Measurements from ENCODE around the gene PCDH9.

The PCDH9 gene

DNA sequence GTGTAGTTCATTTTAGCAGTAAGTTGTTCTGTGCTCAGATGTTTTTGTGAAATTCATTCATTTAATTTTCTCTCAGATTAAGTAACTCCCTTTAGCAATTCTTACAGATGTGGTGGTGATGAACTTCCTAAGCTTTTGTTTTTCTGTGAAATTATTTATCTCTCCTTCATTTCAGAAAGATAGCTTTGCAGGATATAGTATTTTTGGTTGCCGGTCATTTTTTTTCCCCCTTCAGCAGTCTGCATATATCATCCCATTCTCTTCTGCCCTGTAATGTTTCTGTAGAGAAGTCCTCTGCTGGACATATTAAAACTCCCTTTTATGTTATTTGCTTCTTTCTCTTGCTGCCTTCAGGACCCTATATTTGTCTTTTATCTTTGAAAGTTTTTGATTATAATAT lies 470.2 kb downstream of the PCDH9 start:
- Histone ChIP-seq H3K27ac (replicated peaks) (no peak overlapping the region), H3K4me3 (replicated peaks; ENCODE audit: insufficient read depth, low read length) (no peak overlapping the region), H3K27me3 (ENCODE audit: insufficient read depth, poor library complexity, severe bottlenecking) (no peaks in the 10 kb centered on the region)
- TF ChIP-seq, protein P1, sequence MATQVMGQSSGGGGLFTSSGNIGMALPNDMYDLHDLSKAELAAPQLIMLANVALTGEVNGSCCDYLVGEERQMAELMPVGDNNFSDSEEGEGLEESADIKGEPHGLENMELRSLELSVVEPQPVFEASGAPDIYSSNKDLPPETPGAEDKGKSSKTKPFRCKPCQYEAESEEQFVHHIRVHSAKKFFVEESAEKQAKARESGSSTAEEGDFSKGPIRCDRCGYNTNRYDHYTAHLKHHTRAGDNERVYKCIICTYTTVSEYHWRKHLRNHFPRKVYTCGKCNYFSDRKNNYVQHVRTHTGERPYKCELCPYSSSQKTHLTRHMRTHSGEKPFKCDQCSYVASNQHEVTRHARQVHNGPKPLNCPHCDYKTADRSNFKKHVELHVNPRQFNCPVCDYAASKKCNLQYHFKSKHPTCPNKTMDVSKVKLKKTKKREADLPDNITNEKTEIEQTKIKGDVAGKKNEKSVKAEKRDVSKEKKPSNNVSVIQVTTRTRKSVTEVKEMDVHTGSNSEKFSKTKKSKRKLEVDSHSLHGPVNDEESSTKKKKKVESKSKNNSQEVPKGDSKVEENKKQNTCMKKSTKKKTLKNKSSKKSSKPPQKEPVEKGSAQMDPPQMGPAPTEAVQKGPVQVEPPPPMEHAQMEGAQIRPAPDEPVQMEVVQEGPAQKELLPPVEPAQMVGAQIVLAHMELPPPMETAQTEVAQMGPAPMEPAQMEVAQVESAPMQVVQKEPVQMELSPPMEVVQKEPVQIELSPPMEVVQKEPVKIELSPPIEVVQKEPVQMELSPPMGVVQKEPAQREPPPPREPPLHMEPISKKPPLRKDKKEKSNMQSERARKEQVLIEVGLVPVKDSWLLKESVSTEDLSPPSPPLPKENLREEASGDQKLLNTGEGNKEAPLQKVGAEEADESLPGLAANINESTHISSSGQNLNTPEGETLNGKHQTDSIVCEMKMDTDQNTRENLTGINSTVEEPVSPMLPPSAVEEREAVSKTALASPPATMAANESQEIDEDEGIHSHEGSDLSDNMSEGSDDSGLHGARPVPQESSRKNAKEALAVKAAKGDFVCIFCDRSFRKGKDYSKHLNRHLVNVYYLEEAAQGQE (IDR thresholded peaks at IDR 0.05; ENCODE audit: insufficient replicate concordance, low read depth): no peak
- TF ChIP-seq, protein P2, sequence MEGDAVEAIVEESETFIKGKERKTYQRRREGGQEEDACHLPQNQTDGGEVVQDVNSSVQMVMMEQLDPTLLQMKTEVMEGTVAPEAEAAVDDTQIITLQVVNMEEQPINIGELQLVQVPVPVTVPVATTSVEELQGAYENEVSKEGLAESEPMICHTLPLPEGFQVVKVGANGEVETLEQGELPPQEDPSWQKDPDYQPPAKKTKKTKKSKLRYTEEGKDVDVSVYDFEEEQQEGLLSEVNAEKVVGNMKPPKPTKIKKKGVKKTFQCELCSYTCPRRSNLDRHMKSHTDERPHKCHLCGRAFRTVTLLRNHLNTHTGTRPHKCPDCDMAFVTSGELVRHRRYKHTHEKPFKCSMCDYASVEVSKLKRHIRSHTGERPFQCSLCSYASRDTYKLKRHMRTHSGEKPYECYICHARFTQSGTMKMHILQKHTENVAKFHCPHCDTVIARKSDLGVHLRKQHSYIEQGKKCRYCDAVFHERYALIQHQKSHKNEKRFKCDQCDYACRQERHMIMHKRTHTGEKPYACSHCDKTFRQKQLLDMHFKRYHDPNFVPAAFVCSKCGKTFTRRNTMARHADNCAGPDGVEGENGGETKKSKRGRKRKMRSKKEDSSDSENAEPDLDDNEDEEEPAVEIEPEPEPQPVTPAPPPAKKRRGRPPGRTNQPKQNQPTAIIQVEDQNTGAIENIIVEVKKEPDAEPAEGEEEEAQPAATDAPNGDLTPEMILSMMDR (IDR thresholded peaks at IDR 0.05; ENCODE audit: insufficient read depth, low read length): no peak
- TF ChIP-seq GABPA (IDR thresholded peaks at IDR 0.05; ENCODE audit: low read depth): no peak
- TF ChIP-seq SPI1 (IDR thresholded peaks at IDR 0.05; ENCODE audit: borderline replicate concordance, low read depth): no peak
- no peak for TF ChIP-seq POLR2AphosphoS5 (IDR thresholded peaks at IDR 0.05; ENCODE audit: low read depth)
- DNase-seq (ENCODE audit: low read depth in 1 of 2, low spot score in 1 of 2): no peak

DNA sequence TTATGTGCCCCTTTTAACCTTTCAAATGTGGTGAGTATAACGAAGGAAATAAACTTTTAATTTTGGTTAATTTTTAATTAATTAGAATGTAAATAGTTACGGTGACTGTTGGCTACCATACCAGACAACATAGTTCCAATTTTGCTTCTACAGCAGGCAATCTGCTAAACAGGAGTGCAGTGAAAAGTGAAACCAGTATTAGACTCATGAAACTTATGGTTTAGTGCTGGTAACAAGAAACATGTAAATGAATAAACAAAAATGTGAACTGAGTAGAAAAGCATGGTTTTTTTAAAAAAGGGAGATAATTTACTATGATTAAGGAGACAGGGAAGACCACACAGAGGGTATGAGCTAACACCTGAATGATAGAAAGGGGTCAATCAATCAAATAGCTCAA lies 478.4 kb downstream of the PCDH9 start:
- no peaks in the 10 kb centered on the region for H3K27me3 ChIP-seq (ENCODE audit: insufficient read depth, poor library complexity, severe bottlenecking)
- no peak for DNase-seq (ENCODE audit: low read depth in 1 of 2, low spot score in 1 of 2)
- no peak for TF ChIP-seq SPI1 (IDR thresholded peaks at IDR 0.05; ENCODE audit: borderline replicate concordance, low read depth)
- TF ChIP-seq POLR2AphosphoS5 (IDR thresholded peaks at IDR 0.05; ENCODE audit: low read depth): no peak
- TF ChIP-seq GABPA (IDR thresholded peaks at IDR 0.05; ENCODE audit: low read depth): no peak
- TF ChIP-seq, protein P1 (IDR thresholded peaks at IDR 0.05; ENCODE audit: insufficient replicate concordance, low read depth): no peak
- TF ChIP-seq, protein P2 (IDR thresholded peaks at IDR 0.05; ENCODE audit: insufficient read depth, low read length): no peak

DNA sequence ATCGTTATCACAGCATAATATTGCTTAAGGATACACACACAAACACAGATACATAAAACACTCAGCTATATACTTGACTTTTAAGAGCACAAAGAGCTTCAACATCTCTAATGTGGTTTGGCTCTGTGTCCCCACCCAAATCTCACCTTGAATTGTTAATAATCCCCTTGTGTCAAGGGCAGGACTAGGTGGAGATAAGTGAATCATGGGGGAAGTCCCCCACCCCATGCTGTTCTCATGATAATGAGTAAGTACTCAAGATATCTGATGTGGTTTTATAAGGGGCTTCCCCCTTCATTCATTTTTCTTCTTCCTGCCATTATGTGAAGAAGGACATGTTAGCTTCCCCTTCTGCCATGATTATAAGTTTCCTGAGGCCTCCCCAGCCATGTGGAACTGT lies 481.4 kb downstream of the PCDH9 start:
- no peak overlapping the region for H3K4me3 ChIP-seq (replicated peaks; ENCODE audit: insufficient read depth, low read length)
- H3K27ac ChIP-seq (replicated peaks): no peak overlapping the region
- no peak for DNase-seq (ENCODE audit: low read depth in 1 of 2, low spot score in 1 of 2)
- TF ChIP-seq SPI1 (IDR thresholded peaks at IDR 0.05; ENCODE audit: borderline replicate concordance, low read depth) (no peak), POLR2AphosphoS5 (IDR thresholded peaks at IDR 0.05; ENCODE audit: low read depth) (no peak), GABPA (IDR thresholded peaks at IDR 0.05; ENCODE audit: low read depth) (no peak)
- TF ChIP-seq, protein P2 (IDR thresholded peaks at IDR 0.05; ENCODE audit: insufficient read depth, low read length): no peak
- TF ChIP-seq, protein P1 (IDR thresholded peaks at IDR 0.05; ENCODE audit: insufficient replicate concordance, low read depth): no peak
- H3K27me3 ChIP-seq (ENCODE audit: insufficient read depth, poor library complexity, severe bottlenecking): no peaks in the 10 kb centered on the region

More for the DNA sequence above, 478.4 kb downstream of the PCDH9 start:
- no peak overlapping the region for H3K4me3 ChIP-seq (replicated peaks; ENCODE audit: insufficient read depth, low read length)
- H3K27ac ChIP-seq (replicated peaks): no peak overlapping the region
